K562 (cell line): ENCODE measurements around the gene MACROD2. TPM values are rescaled to one million over a fixed set of nuclear protein-coding genes. Genes with fewer than 3 reads are reported as not detected.

Experiments
- ATAC-seq: fragments of 200-7000 bp; cut with Tn5 transposase; 3 replicates; pipeline ENCODE4 v1.9.1; 2020; ENCODE audit warnings: moderate library complexity
- BruUV-seq: library from RNA; stranded (reverse); fragments of 400-500 nt; replicated peaks from 2 replicates; lab custom pipeline; 2021; lab: Mats Ljungman, UMichigan
- CTCF ChIA-PET: fragments of 300-600 bp; formaldehyde crosslinking; extraction: SDS; loops from one replicate; lab custom pipeline; 2021; ENCODE audit warnings: low intra/inter-chr PET ratio; lab: Yijun Ruan, JAX
- POLR2A ChIA-PET: fragments of 300-600, 350-650 bp; sonication (Branson Sonifier 250); formaldehyde crosslinking; extraction: SDS; loops from one replicate; lab custom pipeline; 2021; ENCODE audit warnings: antibody characterized with exemption, inconsistent platforms; lab: Yijun Ruan, JAX
- DNase-seq, 4 experiments: peaks; one replicate each; pipeline versions ENCODE4 v3.0.0 to v3.0.0-alpha.2; 2011 to 2018; ENCODE audit warnings: low spot score in 3 of 4, mixed read lengths in 3 of 4; ENCODE audit errors: extremely low read depth in 1 of 4
- FAIRE-seq: peaks from 2 replicates; lab custom pipeline; 2011; peaks lifted over from hg19 to GRCh38; lab: Jason Lieb, UNC
- H2AFZ ChIP-seq: 2 replicates; pipeline ENCODE4 v1.6.0; 2011; ENCODE audit warnings: low read depth, low read length, control low read depth, inconsistent platforms
- H3K27ac ChIP-seq: fragments of 200-600 bp; 3 replicates; pipeline ENCODE4 v1.8.0; 2011; ENCODE audit warnings: low read depth, mild to moderate bottlenecking, control low read depth, inconsistent platforms, low read length, moderate library complexity, mixed read lengths; ENCODE audit errors: extremely low read depth
- H3K27me3 ChIP-seq, 2 experiments: fragments of 300-600 bp in 1 of 2; 2 replicates in 1 of 2; 3 replicates in 1 of 2; pipeline versions ENCODE4 v1.6.0 to v1.8.0; 2011; ENCODE audit warnings: inconsistent platforms in 2 of 2, low read length in 2 of 2, mild to moderate bottlenecking in 1 of 2, mixed read lengths in 1 of 2, moderate library complexity in 1 of 2; ENCODE audit not compliant: control insufficient read depth in 2 of 2, insufficient read depth in 2 of 2
- H3K36me3 ChIP-seq: fragments of 300-600 bp; 3 replicates; pipeline ENCODE4 v1.8.0; 2011; ENCODE audit warnings: mild to moderate bottlenecking, low read length, inconsistent platforms; ENCODE audit not compliant: control insufficient read depth, insufficient read depth
- H3K4me1 ChIP-seq, 2 experiments: fragments of 200-600 bp in 1 of 2; replicated peaks in 1 of 2; 2 replicates in 1 of 2; 3 replicates in 1 of 2; pipeline versions ENCODE4 v1.5.1 to v1.8.0; 2011; ENCODE audit warnings: inconsistent platforms in 2 of 2, low read length in 2 of 2, mild to moderate bottlenecking in 1 of 2, mixed read lengths in 1 of 2, moderate library complexity in 1 of 2; ENCODE audit not compliant: control insufficient read depth in 2 of 2, insufficient read depth in 2 of 2
- H3K4me2 ChIP-seq: 2 replicates; pipeline ENCODE4 v1.6.1; 2011; ENCODE audit warnings: low read length, control low read depth, inconsistent platforms, mixed read lengths; ENCODE audit not compliant: insufficient read depth
- H3K4me3 ChIP-seq: fragments of 200-600 bp; sonication (generic), shearing (Covaris generic); 2 replicates; pipeline ENCODE4 v1.5.1; 2016; ENCODE audit warnings: control low read depth, inconsistent platforms
- H3K79me2 ChIP-seq: fragments of 200-600 bp; 3 replicates; pipeline ENCODE4 v1.8.0; 2011; ENCODE audit warnings: low read length, inconsistent platforms; ENCODE audit not compliant: control insufficient read depth, insufficient read depth
- H3K9ac ChIP-seq, 2 experiments: 2 replicates each; pipeline versions ENCODE4 v1.6.0 to v1.6.1; 2011; ENCODE audit warnings: low read depth in 2 of 2, low read length in 2 of 2, control low read depth in 1 of 2, inconsistent platforms in 1 of 2, mild to moderate bottlenecking in 1 of 2, mixed read lengths in 1 of 2; ENCODE audit not compliant: insufficient read depth in 1 of 2
- H3K9me1 ChIP-seq: one replicate; pipeline ENCODE4 v1.6.0; 2011; ENCODE audit warnings: inconsistent platforms, mild to moderate bottlenecking, low read length, moderate library complexity; ENCODE audit not compliant: control insufficient read depth, insufficient read depth
- H3K9me3 ChIP-seq: replicated peaks from 2 replicates; pipeline ENCODE4 v1.5.1; 2011; ENCODE audit warnings: low read depth, low read length, inconsistent platforms; ENCODE audit not compliant: control insufficient read depth, insufficient read depth
- H4K20me1 ChIP-seq: replicated peaks from 2 replicates; pipeline ENCODE4 v1.6.1; 2011; ENCODE audit warnings: low read length, inconsistent platforms, mixed read lengths; ENCODE audit not compliant: control insufficient read depth, insufficient read depth
- CCAR2 ChIP-seq: fragments of 200-400 bp; formaldehyde crosslinking; IDR thresholded peaks from 2 replicates; pipeline ENCODE4 v1.6.1; 2017; ENCODE audit warnings: mild to moderate bottlenecking, low read depth, low read length
- DIDO1 ChIP-seq: fragments of 450-650 bp; IDR thresholded peaks from 2 replicates; pipeline ENCODE4 v1.6.1; 2016; ENCODE audit warnings: low read depth, missing biosample characterization, missing genetic modification characterization
- POU5F1 ChIP-seq: fragments of 150-350 bp; IDR thresholded peaks from 2 replicates; pipeline ENCODE4 v1.6.1; 2014; ENCODE audit warnings: borderline replicate concordance, low read length, low read depth, mild to moderate bottlenecking; ENCODE audit not compliant: partially characterized antibody
- RBM25 ChIP-seq: fragments of 200-400 bp; formaldehyde crosslinking; IDR thresholded peaks from 2 replicates; pipeline ENCODE4 v1.6.1; 2018; ENCODE audit warnings: low read length, low read depth, moderate library complexity; ENCODE audit not compliant: severe bottlenecking
- ZNF121 ChIP-seq: sonication (generic); formaldehyde crosslinking; conservative IDR thresholded peaks from 2 replicates; pipeline ENCODE4 v1.8.0; 2022; ENCODE audit warnings: missing genetic modification reagents
- ZNF143 ChIP-seq: sonication (generic); formaldehyde crosslinking; IDR thresholded peaks from 2 replicates; pipeline ENCODE4 v1.9.0; 2022; ENCODE audit warnings: mild to moderate bottlenecking, missing genetic modification reagents
- ZNF644 ChIP-seq: fragments of 200-800 bp; sonication (Bioruptor generic); IDR thresholded peaks from 2 replicates; pipeline ENCODE4 v1.6.1; 2016; ENCODE audit warnings: low read depth, missing genetic modification characterization, missing compliant biosample characterization
- WGBS: fragments of 100-300 bp; shearing (Covaris generic); methylation state at CpG from one replicate; pipeline ENCODE4 v1.1.6; 2016; ENCODE audit warnings: low coverage, mixed read lengths; ENCODE audit not compliant: insufficient coverage; ENCODE audit errors: missing lambda C conversion rate; 5-methylcytosine and 5-hydroxymethylcytosine counted together
- in situ Hi-C: fragments of 300-500 bp; cut with MboI; formaldehyde crosslinking; loops from 4 replicates; pipeline ENCODE4 v1.15.0; 2018; ENCODE audit warnings: inconsistent platforms, mixed read lengths
- intact Hi-C: fragments of 100-400 bp; cut with micrococcal nuclease; formaldehyde crosslinking; loops from 2 replicates; pipeline ENCODE4 v1.14.2; 2022
- polyA plus RNA-seq, 8 experiments: library from polyadenylated mRNA; depleted of rRNA in 4 of 8; stranded (reverse) in 5 of 8; unstranded in 3 of 8; fragments of >200 nt; fragmentation: Nextera tagmentation in 2 of 8; fragmentation: Illumina TruSeq in 1 of 8; extraction: Ambion mirVana in 2 of 8; extraction: Trizol in 1 of 8; gene quantifications; 2 replicates each; pipeline versions ENCODE4 v1.2.1 to v1.2.3, GENCODE V29; 2011 to 2014; ENCODE audit warnings: inconsistent platforms in 1 of 8, missing spikeins in 1 of 8
- total RNA-seq, 7 experiments: library from RNA; depleted of rRNA in 6 of 7; stranded (reverse); fragments of >200 nt in 6 of 7; fragmentation: Illumina TruSeq in 2 of 7; extraction: Trizol in 2 of 7; gene quantifications; 2 replicates each; pipeline versions ENCODE4 v1.2.1 to v1.2.3, GENCODE V29; 2011 to 2021; ENCODE audit warnings: low replicate concordance in 1 of 7
- TF ChIP-seq, protein P1 (sequence below): sonication (generic); formaldehyde crosslinking; IDR thresholded peaks from 2 replicates; pipeline ENCODE4 v1.8.1; 2023; ENCODE audit warnings: mild to moderate bottlenecking, missing genetic modification reagents
- TF ChIP-seq, protein P2 (sequence below): fragments of 250-450 bp; sonication (Bioruptor Pico); IDR thresholded peaks from 2 replicates; pipeline ENCODE4 v1.5.0; 2021; ENCODE audit warnings: mild to moderate bottlenecking, borderline replicate concordance
- TF ChIP-seq, protein P3 (sequence below): sonication (generic); formaldehyde crosslinking; IDR thresholded peaks from 2 replicates; pipeline ENCODE4 v1.8.1; 2023; ENCODE audit warnings: mild to moderate bottlenecking, missing genetic modification reagents

Gene MACROD2
- total and polyA plus RNA-seq, 9 of the 15 experiments (the other 6 are each of a cell fraction or from before 2014, with no cell fraction given), result not detected

DNA sequence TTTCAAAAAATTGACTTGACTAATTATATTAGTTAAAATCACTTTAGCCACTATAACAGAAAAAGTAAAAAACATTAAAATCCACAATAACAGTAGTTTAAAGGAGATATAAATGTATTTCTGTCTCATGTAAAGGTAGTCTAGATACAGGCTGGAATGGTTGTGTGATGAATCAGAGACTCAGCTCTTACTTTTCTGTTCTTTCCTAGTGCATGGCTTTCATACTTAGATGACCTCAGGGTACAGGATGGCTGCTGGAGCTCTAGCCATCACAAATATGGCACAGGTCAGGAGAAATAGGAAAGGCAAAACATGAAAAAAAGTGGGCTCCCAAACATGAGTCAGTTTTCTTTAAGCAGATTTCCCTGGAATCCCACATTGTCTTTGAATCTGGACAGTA, 499.8 kb downstream of the MACROD2 start:
- no peaks in the 10 kb centered on the region for H4K20me1 ChIP-seq
- no peaks in the 10 kb centered on the region for H3K9me1 ChIP-seq

DNA sequence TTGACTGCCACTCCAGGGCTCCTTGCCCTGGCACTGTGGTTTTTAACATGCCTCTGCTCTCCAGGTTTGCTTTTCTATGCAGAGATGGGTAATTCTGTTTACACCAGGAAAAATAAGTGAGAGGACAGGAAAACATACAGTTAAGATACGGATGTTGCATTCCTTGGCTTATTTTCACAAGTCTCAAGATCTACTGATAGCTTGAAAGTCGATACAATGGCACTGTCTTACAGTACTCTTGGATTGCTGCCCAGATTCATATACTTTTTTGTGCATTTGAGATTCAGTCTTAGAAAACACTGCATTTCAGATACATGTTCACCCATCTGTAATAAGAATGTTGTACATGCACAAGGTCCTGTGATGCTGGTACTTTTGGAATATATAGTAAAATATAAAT, 501.7 kb downstream of the MACROD2 start:
- 0% methylated on average over 2 of the region's 2 CpGs for WGBS
- no peaks in the 10 kb centered on the region for H3K27me3 ChIP-seq
- H3K27ac ChIP-seq, result no peak overlapping the region
- intact Hi-C loops, result no loop called here
- no peaks in the 10 kb centered on the region for H3K9me3 ChIP-seq
- no peaks in the 10 kb centered on the region for H3K9me1 ChIP-seq
- CTCF ChIA-PET, result no interaction called here
- H3K4me1 ChIP-seq, result no peaks in the 10 kb centered on the region
- no peak overlapping the region for H3K9ac ChIP-seq
- ATAC-seq, result no peak
- no peak for FAIRE-seq
- no peak overlapping the region for H3K4me2 ChIP-seq
- no peak overlapping the region for H2AFZ ChIP-seq
- POLR2A ChIA-PET, result no interaction called here
- H3K36me3 ChIP-seq, result no peaks in the 10 kb centered on the region
- no peaks in the 10 kb centered on the region for H4K20me1 ChIP-seq
- H3K4me3 ChIP-seq, result no peak overlapping the region
- no peaks in the 10 kb centered on the region for H3K79me2 ChIP-seq
- no peak for TF ChIP-seq POU5F1
- TF ChIP-seq, protein P1, sequence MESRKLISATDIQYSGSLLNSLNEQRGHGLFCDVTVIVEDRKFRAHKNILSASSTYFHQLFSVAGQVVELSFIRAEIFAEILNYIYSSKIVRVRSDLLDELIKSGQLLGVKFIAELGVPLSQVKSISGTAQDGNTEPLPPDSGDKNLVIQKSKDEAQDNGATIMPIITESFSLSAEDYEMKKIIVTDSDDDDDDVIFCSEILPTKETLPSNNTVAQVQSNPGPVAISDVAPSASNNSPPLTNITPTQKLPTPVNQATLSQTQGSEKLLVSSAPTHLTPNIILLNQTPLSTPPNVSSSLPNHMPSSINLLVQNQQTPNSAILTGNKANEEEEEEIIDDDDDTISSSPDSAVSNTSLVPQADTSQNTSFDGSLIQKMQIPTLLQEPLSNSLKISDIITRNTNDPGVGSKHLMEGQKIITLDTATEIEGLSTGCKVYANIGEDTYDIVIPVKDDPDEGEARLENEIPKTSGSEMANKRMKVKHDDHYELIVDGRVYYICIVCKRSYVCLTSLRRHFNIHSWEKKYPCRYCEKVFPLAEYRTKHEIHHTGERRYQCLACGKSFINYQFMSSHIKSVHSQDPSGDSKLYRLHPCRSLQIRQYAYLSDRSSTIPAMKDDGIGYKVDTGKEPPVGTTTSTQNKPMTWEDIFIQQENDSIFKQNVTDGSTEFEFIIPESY (CRISPR knock-in tag), result no peak
- no peak for TF ChIP-seq ZNF644 (tag)
- no peak for TF ChIP-seq RBM25
- no peak for TF ChIP-seq ZNF121
- TF ChIP-seq ZNF143 (CRISPR knock-in tag), result no peak
- TF ChIP-seq, protein P2, sequence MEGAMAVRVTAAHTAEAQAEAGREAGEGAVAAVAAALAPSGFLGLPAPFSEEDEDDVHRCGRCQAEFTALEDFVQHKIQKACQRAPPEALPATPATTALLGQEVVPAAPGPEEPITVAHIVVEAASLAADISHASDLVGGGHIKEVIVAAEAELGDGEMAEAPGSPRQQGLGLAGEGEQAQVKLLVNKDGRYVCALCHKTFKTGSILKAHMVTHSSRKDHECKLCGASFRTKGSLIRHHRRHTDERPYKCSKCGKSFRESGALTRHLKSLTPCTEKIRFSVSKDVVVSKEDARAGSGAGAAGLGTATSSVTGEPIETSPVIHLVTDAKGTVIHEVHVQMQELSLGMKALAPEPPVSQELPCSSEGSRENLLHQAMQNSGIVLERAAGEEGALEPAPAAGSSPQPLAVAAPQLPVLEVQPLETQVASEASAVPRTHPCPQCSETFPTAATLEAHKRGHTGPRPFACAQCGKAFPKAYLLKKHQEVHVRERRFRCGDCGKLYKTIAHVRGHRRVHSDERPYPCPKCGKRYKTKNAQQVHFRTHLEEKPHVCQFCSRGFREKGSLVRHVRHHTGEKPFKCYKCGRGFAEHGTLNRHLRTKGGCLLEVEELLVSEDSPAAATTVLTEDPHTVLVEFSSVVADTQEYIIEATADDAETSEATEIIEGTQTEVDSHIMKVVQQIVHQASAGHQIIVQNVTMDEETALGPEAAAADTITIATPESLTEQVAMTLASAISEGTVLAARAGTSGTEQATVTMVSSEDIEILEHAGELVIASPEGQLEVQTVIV (CRISPR knock-in tag), result no peak
- TF ChIP-seq CCAR2, result no peak
- TF ChIP-seq, protein P3, sequence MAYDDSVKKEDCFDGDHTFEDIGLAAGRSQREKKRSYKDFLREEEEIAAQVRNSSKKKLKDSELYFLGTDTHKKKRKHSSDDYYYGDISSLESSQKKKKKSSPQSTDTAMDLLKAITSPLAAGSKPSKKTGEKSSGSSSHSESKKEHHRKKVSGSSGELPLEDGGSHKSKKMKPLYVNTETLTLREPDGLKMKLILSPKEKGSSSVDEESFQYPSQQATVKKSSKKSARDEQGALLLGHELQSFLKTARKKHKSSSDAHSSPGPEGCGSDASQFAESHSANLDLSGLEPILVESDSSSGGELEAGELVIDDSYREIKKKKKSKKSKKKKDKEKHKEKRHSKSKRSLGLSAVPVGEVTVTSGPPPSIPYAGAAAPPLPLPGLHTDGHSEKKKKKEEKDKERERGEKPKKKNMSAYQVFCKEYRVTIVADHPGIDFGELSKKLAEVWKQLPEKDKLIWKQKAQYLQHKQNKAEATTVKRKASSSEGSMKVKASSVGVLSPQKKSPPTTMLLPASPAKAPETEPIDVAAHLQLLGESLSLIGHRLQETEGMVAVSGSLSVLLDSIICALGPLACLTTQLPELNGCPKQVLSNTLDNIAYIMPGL (CRISPR knock-in tag), result no peak
- no TSS peak for BruUV-seq
- in situ Hi-C loops, result no loop called here
- no peak for DNase-seq

More for the DNA sequence above, 499.8 kb downstream of the MACROD2 start:
- no peak overlapping the region for H3K27ac ChIP-seq
- no peaks in the 10 kb centered on the region for H3K4me1 ChIP-seq
- no peaks in the 10 kb centered on the region for H3K79me2 ChIP-seq
- DNase-seq (no peak), ATAC-seq (no peak), FAIRE-seq (no peak)
- no peaks in the 10 kb centered on the region for H3K36me3 ChIP-seq
- H3K4me3 ChIP-seq, result no peak overlapping the region
- intact Hi-C loops, result no loop called here
- ChIA-PET POLR2A (no interaction called here), CTCF (no interaction called here)
- H3K4me2 ChIP-seq, result no peak overlapping the region
- no peak overlapping the region for H2AFZ ChIP-seq
- H3K9me3 ChIP-seq, result no peaks in the 10 kb centered on the region
- no peaks in the 10 kb centered on the region for H3K27me3 ChIP-seq
- no TSS peak for BruUV-seq
- TF ChIP-seq DIDO1 (tag), result no peak
- TF ChIP-seq, all 486 proteins: peak for 0
- H3K9ac ChIP-seq, result no peak overlapping the region
- in situ Hi-C loops, result no loop called here
